A673 (cell line): ENCODE measurements around the gene PGBD5.

Experiments used
- CTCF ChIP-seq: fragments of 300-800, 200-600 bp; sonication (generic); conservative IDR thresholded peaks from 2 replicates; pipeline ENCODE4 v1.5.1; 2017; ENCODE audit warnings: low read depth, mild to moderate bottlenecking, antibody characterized with exemption, low read length, moderate library complexity, mixed read lengths
- EZH2 ChIP-seq: fragments of 200-600 bp; sonication (generic); IDR thresholded peaks from 2 replicates; pipeline ENCODE4 v1.6.1; 2017; ENCODE audit warnings: borderline replicate concordance, low read depth, mild to moderate bottlenecking, mixed read lengths, antibody characterized with exemption, low read length; ENCODE audit not compliant: poor library complexity, severe bottlenecking

GRCh38 chr1:230340526-230341161 lies 85.5 kb downstream of the PGBD5 start:
- TF ChIP-seq CTCF (no peak), EZH2 (no peak)
